ENCODE measurements around the gene NLRP13.

The NLRP13 gene

DNA sequence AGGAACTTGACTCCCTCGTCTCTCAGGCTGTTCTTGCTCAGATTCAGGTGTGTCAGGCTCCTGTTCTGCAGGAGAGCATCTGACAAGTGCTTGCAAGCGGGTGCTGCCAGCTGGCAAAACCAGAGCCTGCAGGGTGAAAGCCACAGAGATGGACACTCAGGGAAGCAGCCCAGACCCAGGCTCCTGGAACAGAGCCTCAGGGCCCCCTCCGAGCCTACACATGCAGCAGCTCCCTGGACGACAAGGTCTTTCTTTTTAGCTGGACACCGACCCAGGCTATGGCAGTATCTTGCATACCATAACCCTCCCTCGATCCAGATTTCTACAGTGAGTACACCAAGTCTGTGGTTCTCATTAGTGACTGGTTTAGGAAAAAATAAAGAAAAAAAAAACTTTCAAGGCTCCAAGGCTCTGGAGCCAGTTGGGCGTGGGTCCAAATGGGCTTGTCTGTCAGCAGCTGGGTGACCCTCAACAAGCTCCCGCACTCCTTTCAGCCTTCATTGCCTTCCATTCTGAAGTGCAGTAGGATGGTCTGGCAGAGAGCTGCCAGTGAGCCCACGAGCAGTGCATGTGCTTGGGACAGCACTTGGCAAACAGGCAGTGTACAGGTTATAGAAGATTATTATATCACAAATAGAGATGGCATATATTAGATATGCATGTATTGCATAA lies 29.9 kb downstream of the NLRP13 start:
- FAIRE-seq, result no peak

DNA sequence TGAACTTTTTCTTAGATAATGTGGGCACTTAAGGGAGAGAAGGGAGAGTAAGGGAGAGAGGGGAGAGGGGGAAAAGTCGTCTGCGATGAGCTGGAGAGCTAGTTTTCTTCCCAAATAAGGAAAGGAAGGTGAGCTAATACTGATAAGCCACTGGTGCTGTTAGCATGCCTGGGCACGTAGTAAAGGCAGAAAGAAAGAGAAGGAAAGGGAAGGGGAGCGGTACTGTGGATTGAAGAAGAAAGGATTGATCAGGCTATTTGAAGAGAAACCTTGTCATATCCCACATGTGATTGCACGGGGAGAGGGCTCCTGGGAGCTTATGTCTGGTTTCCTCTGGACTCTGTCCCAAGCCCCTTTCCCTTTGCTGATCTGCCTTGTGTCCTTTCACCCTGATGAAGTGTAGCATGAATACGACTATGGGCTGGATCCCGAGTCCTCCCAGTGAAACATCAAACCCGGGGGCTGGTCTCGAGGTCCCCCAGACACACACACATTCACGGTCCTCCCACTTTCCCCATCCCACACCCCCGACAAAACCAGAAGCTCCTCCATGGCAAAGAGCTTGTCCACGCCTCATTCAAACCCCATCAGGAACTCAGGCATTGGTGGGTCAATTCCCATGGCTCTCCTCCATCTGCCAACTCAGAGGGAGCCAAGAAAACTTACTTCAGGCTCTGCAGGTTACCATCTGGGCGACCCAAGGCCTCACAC lies 30.6 kb downstream of the NLRP13 start:
- FAIRE-seq, result no peak
- no peak for DNase-seq (ENCODE audit: insufficient read length, low spot score)

More for the DNA sequence above, 29.9 kb downstream of the NLRP13 start:
- no peak for DNase-seq (ENCODE audit: insufficient read length, low spot score)

DNA sequence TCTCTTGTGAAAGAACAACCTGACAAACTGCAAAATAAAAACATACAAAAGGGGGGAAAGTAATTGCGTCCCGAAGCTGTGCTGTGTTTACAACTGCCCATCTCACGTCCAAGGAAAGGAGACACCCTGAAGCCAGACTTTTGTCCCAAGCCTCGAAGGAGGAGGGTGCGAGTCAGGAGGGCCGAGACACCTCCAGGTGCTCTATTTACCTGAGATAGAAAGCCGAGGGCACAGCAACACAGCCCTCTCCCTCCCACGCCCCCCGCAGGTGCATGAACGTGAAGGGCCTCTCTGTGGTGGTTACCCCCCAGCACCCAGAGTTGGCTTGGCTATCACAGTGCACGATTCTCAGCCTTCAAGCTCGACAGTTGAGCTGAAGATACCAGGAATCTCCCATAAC lies 33.2 kb downstream of the NLRP13 start:
- no peak for FAIRE-seq
- no peak for DNase-seq (ENCODE audit: insufficient read length, low spot score)

DNA sequence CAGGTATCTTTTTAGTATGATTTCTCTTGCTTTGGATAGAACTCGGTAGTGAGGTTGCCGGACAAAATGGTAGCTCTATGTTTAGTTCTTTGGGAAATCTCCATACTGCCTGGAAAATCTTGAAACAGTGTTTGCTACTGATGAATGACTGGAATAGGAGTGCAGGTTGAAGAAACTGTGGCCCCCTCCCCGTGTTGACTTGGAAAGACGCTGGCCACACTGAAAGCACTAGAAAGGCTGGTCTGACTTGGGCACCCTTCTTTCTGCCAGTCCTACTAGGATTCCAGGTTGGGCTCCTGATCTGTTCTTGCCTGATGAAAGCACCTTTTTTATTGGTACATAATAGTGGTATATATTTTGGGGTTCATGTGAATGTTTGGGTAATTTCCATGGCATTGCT lies 49.5 kb downstream of the NLRP13 start:
- DNase-seq (ENCODE audit: insufficient read length, low spot score) (no peak), FAIRE-seq (no peak)

DNA sequence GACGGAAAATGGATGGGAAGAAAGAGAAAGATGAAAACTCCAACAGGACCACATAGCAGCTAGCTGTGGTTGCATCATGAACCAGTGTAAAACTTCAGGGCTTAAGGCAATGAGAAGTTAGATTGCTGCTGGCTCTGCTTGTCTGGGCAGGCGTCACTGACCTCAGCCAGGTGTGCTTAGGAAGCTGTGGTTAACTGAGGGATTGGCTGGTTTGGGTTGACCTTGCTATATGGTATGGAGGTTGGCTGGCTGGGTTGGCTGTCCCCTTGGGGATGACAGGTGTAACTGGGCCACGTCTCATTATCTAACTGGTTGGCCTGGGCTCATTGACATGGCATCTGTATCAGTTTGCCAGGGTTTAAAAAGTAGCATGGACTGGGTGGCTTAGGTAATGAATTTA lies 54.9 kb downstream of the NLRP13 start:
- DNase-seq (ENCODE audit: insufficient read length, low spot score) (no peak), FAIRE-seq (no peak)

DNA sequence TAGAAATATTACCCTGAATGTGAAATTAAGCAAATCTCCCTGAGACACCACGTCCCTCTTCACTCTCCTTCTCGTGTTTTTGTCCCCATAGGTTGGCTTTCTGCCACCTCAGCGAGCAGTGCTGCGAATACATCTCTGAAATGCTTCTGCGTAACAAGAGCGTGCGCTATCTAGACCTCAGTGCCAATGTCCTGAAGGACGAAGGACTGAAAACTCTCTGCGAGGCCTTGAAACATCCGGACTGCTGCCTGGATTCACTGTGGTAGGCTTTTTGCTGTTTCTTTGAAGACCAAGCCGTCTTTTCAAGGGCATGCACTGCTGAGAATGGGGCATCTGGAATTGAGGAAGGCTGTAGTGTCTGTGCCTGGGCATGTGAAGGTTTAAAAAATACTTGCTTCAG lies 61.4 kb downstream of the NLRP13 start:
- FAIRE-seq, result no peak
- DNase-seq (ENCODE audit: insufficient read length, low spot score), result no peak

DNA sequence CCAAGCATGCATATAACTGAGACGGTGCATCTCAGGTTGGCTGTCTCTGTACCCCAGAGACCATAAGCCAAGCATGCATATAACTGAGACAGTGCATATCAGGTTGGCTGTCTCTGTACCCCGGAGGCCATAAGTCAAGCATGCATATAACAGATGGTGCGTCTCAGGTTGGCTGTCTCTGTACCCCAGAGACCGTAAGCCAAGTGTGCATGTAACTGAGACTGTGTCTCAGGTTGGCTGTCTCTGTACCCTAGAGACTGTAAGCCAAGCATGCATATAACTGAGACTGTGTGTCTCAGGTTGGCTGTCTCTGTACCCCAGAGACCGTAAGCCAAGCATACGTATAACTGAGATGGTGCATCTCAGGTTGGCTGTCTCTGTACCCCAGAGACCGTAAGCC lies 65.0 kb downstream of the NLRP13 start:
- FAIRE-seq (no peak), DNase-seq (ENCODE audit: insufficient read length, low spot score) (no peak)

DNA sequence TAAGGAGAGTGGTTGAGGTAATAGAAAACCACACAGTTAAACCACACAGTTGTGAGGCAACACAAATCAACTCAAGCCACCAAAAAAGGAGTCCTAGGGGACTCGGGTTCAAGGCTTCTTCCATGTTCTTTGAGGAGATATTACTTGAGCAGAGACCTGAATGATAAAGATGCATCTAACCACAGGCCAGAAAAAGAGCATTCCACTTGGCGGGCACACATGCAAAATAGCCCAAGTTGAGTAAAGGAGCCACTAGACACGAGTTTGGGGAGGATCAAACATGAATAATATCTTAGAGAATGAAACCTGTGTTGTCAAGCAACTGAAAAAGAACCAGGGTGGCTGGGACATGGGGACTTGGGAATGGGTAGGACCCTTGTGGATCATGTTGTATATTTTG lies 65.6 kb downstream of the NLRP13 start:
- no peak for FAIRE-seq
- DNase-seq (ENCODE audit: insufficient read length, low spot score), result no peak

DNA sequence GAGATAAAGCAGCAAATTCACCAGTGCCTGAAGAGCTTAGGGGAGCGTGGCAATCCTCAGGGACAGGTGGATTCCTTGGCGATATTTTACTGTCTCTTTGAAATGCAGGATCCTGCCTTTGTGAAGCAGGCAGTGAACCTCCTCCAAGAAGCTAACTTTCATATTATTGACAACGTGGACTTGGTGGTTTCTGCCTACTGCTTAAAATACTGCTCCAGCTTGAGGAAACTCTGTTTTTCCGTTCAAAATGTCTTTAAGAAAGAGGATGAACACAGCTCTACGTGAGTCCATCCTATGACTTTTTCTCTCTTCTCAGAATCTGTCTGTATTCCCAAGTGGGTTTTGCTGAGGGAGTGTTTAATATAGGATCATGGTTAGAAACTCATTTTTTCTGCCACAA lies 73.2 kb downstream of the NLRP13 start:
- DNase-seq (ENCODE audit: insufficient read length, low spot score), result no peak
- FAIRE-seq, result no peak

DNA sequence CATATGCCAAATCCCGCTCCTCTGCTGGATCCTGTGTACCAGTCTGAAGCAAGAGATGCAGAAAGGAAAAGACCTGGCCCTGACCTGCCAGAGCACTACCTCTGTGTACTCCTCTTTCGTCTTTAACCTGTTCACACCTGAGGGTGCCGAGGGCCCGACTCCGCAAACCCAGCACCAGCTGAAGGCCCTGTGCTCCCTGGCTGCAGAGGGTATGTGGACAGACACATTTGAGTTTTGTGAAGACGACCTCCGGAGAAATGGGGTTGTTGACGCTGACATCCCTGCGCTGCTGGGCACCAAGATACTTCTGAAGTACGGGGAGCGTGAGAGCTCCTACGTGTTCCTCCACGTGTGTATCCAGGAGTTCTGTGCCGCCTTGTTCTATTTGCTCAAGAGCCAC lies 73.7 kb downstream of the NLRP13 start:
- DNase-seq (ENCODE audit: insufficient read length, low spot score) (no peak), FAIRE-seq (no peak)

DNA sequence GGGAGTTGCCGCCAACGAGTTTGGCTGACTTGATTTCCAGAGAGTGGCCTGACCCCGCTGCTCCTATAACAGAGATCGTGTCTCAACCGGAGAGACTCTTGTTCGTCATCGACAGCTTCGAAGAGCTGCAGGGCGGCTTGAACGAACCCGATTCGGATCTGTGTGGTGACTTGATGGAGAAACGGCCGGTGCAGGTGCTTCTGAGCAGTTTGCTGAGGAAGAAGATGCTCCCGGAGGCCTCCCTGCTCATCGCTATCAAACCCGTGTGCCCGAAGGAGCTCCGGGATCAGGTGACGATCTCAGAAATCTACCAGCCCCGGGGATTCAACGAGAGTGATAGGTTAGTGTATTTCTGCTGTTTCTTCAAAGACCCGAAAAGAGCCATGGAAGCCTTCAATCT lies 74.2 kb downstream of the NLRP13 start:
- FAIRE-seq (no peak), DNase-seq (ENCODE audit: insufficient read length, low spot score) (no peak)

DNA sequence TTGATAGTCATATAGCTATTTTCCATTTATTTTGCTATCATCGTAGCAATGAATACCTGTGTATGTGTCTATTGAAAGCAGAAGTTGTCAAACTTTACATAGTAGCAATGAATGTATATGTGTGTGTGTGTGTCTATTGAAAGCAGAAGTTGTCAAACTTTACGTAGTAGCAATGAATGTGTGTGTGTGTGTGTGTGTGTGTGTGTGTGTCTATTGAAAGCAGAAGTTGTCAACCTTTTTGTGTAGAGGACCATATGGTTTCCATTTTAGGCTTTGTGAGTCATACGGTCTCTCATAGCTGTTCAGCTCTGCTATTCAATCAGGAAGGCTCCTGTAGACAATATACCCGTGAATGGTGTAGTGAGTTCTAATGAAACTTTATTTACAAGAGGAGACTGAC lies 75.0 kb downstream of the NLRP13 start:
- no peak for DNase-seq (ENCODE audit: insufficient read length, low spot score)

DNA sequence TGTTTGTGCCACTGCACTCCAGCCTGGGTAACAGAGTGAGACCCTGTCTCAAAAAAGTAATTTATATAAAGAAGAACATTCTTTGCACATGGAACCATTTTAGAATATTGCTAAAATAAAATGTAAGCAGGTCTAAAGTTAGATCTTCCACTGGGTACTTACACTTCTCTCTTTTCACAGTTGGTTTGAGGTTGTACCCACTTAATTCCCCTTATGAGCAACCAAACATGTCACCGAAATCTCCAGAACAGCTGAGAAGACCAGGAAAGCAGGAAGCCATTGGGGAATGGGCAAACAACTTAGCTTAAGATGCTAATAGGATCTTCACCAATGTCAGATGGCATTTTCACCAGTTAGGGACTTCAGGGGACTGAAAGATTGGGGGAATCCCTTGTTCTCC lies 77.0 kb downstream of the NLRP13 start:
- no peak for FAIRE-seq
- DNase-seq (ENCODE audit: insufficient read length, low spot score), result no peak

More for the DNA sequence above, 75.0 kb downstream of the NLRP13 start:
- FAIRE-seq, result no peak
